NCI-H128 (cell line): ENCODE measurements around the gene VCAN.

Experiments used
- DNase-seq: peaks from one replicate; lab custom pipeline; 2025; ENCODE audit not compliant: unreplicated experiment; lab: John Stamatoyannopoulos, UW

VCAN gene

DNA sequence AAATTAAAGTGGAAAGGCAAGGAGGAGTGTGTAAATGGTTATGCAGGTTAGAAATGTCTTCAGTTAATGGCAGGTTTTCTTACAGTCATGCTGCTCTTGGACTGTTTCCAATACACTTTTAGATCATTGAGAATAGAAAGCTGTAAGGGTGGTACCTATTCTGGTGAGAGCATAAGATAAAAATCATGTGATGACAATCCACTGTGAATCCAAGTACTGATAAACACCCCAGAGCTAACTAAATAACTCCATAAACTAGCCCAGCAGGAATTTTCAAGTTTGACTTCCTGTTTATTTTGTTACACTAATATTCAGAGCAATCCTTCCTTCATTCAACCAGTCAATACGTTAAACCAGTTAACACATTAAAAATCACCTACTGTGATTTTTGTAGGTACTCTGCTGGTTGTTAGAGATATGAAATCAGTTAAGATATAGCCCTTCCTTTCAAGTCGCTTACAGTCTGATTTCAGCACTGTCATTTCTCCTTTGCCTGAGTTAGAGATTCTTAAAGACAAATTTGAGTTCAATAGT lies 22.6 kb downstream of the VCAN start:
- DNase-seq = no peak

- DNase-seq = no peak
Measured at GRCh38 chr5:83494666-83495065, 23.1 kb downstream of the VCAN start.

DNA sequence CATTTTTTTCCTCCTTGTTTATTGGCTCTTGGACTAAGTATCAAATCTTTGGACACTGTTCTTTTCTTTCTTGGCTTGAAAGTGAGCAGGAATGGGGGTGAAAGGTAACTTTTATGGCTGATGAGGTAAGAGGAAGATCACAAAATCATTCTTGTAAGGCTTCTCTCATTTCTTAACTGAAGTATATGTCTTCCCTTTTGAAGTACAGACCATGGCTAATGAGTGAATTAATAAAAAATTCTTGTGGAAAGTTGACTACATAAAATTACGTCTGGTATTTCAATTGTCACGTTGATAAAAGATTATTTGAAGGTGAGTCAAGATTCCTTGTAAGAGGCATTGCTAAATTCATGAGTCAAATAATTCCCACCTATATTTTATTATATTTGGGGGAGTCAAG lies 25.1 kb downstream of the VCAN start:
- DNase-seq = no peak

DNA sequence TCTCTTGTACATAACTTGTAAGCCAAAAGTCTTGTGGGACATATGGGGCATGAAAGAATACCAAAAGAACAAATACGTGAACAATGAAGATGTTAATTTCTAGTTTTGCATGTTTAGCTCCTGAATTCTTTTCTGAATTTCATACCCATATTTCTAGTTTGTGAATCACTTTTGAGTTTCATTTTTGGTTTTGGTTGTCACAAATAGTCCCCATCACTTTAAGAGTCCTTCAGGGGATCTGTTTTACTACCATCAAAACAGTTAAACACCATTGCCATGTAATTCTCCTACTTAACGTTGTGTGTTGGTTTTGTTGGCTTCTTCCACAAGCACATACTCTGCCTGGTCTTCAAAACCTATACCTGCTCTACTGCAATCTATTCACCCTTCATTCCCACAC lies 27.0 kb downstream of the VCAN start:
- no peak for DNase-seq

DNA sequence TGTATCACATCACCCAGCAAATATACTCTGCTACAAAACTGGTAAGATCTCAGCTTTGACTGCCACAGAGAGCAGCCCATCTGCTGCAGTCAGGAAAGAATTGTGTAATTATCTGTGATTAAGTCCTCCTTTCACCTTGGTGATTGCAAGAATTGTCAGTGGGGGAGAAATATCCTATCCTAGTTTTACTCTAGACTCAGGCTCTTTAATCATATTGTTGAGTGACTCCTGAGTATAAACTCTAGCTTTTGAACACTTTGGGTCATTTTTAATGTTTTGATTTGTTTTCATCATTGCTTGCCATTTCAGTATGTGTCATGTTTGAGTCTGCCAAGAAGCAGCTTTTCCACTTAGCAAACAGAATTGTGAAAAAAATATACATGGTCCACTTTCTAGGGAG lies 32.1 kb downstream of the VCAN start:
- DNase-seq = no peak

GRCh38 chr5:83507431-83507830 lies 35.9 kb downstream of the VCAN start:
- no peak for DNase-seq

- DNase-seq = no peak
Measured at GRCh38 chr5:83509540-83509939, 38.0 kb downstream of the VCAN start.

DNA sequence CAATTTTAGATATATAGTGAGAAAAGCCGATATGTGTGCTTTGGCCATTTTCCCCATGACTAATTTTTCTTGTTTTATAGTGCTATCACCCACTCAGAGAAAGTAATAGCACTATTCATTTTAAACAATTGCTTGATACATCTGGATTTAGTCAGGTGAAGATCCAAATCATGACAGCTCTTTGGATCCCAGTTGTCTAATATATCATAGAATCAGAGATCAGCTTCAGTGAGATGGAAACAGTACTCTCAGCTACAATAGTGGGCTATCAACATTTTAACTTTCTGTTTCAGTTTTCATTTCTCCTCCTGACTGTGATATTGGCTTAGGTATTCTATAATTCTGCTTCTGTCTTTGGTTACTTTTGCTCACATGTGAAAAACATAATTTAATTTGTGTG lies 38.7 kb downstream of the VCAN start:
- no peak for DNase-seq

GRCh38 chr5:83512061-83512745 lies 40.7 kb downstream of the VCAN start:
- DNase-seq = no peak

DNA sequence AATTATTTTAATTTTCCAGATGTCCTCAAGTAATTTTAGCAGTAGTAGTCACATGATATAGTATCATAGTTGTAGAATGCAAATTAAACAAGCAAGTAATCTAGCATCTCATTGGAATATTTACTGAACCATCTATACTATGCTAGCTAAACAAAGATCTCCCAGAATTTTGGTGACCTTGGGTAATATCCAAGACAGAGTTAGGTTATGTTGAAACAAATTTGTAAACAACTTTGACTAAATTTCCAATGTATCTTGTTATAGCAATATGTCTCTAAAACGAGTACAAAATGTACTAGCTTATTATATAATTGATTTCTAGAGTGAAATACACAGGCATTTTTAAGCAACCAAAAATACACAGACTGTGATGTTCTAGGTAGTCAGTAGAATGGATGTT lies 41.5 kb downstream of the VCAN start:
- no peak for DNase-seq

DNA sequence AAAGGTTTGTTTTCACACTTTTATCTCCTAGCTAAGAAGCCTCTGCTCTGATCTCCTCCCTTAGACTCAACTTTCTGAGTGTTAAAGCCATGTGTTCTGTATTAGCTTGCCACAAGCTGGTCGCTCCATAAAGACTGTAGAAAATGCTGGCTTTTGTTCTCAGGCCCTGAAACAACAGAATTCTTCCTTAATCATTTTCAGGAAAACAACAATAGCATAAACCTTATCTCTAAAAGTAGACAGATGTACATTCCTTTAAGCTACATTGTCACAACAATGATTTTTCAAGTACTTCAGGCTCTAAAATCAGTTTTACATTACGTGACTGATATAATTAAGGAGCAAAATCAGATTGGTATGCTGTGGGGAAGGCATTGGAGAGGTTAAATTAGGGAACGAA lies 41.9 kb downstream of the VCAN start:
- no peak for DNase-seq

- DNase-seq = no peak
Measured at GRCh38 chr5:83516377-83516776, 44.8 kb downstream of the VCAN start.

DNA sequence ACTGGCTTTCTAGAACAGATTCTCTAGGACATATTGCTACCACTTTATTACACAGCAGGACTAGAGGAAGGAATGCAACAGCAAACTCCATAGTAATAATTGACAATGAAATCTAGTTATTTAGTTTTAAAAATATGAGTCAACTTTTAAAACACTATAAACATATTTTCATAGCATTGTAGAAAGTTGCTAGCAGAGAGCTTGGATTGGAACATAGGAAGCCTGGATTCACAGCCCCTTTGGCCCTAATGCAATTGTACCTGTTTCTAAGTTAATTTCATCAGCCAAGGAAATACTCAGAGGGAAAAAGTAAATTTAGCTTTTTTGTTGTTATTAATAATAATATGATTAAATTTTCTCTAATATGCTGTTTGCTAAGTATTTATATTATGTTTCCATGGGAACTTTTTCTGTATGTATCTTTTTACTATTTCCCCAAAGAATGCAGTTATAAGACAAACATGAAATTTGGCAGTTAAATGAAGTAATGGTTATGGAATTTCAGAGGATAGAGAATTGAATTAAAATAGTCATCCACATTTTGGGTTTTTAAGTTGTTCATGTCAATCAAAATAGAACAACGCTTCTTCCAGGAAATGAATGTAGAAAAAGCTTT lies 45.6 kb downstream of the VCAN start:
- DNase-seq = no peak

- DNase-seq = no peak
Measured at GRCh38 chr5:83517688-83518085, 46.1 kb downstream of the VCAN start.

DNA sequence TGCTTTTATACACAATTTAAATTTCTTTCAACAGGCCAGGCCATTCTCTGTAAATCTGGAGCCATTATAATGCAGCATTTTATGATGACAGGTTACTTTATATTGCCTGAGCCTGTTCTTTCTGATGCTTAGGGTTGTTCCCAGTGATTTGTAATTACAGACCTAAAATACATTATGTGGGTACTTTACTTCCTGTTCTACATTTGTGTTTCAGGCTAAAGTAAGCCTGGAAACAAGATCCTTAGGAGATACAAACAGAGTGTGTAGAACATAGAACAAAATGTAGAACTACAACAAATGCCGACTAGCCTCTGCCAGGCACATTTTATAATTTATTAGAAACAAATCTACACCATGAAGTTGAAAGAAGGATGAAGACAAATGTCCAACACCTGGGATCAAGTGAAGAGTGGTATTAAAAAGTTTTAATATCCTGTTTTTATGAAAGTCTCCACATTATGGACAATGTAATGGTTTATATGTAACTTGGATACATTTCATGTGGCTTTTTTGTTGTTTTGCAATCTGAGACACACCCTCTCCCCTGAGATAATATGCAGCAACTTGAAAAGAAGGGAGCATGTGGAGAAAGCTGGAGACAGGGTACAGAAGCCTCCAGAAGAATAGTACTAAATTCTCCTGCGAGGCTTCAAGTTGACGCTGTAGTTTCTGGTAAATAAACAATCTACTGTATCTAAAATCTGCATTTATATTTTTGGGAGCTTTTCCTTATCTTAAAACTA lies 46.9 kb downstream of the VCAN start:
- DNase-seq = no peak

DNA sequence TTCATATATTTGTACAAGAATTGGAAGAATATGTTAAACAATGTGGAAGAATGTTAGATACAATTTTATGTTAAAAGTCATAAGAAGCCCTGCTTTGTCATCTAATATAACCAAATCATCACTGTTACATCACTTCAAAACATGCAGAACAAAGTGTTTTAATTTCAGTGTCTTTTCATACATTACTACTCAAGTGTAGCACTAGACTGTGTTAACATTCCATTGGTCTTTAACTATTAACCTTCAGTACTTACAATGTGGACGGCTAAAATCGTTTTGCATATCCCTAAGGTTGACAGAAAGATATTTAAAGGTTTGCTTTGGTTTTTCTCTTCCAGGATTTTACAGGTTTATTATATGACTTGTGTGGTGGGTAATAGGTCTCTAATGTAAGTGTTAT lies 50.9 kb downstream of the VCAN start:
- DNase-seq = no peak

DNA sequence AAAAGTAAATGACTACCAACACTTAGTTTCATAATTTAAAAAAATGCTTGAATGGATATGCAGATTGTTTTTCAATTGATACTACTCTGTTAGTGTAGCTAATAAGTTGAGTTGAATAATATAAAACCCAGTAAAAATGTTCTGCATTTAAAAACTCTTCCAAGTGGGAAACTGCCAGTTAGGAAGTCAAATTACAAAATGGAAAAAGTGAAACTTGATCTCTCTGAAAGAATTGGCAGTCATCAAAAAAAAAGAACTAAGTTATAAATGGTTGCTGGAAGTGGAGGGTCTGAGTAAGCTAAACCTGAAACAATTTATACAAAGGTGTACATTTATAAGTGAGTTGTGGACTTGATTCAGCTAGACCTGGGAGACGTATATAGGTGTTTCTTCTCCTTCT lies 52.4 kb downstream of the VCAN start:
- DNase-seq = no peak

DNA sequence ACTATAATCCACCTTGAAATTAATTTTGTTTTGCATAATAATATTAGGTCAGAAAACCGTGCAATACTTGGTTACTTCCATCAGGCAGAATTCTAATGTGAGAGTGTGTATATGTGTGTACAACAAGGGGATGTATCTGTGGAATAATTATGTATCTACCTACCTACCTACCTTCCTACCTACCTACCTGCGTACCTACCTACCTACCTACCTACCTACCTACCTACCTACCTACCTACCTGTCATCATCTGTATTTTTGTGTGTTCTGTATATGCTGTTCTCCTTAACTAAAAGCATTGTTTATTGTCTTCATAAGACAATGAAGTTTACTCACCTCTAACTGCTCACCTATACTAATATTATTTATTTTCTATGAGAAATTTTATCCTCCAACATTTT lies 52.8 kb downstream of the VCAN start:
- DNase-seq = no peak

GRCh38 chr5:83524991-83525390 lies 53.4 kb downstream of the VCAN start:
- DNase-seq = no peak

GRCh38 chr5:83526289-83526688 lies 54.7 kb downstream of the VCAN start:
- DNase-seq = no peak

DNA sequence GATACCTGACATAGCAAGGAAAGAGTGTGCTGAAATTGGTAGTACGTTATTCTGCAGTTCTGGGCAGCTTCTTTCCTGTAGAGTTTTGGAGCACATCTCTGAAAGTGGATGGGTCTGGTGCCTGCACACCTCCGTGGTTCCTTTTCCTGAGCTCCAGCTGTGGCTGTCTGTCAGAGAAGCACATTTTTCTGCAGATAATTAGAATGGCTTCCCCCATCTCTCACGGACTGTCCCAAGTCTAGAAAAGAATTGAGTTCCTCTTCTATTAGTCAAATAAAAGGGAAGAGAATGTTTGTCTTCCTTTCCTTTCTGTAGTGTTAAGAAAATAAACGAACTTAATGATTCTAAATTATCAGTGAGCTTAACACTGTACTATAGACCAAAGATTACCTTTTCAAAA lies 55.7 kb downstream of the VCAN start:
- DNase-seq = no peak

DNA sequence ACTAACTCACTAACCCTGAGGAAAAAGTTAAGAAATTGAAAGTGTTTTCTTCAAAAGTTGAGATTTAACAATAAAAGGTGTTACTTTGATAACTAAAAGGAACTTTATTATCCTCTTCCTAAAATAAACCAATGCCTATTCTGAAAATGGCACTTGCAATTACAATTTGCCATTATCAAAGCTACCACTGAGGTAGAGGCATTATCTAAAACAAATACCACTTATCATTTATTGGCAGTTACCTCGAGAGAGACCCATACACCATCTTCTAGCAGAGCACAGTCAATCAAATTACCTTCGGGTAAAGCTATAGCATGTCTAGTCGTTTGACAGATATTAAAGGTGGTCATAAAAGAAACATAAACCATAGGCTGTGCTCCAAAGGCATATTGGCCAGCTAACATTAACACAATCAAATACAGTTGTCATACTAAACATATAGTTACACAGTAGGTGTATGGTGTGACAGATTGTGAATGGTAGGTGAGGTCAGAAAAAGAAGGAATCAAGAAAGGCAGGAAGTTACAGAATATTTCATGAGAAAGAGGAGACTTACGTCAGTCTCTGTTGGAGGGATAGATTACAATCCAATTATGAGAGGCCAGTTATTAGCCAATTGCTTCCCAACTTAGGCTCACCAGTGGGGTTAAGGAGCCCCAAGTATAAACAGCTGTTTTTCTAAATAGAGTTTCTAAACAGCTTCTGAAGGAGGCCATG lies 56.3 kb downstream of the VCAN start:
- DNase-seq = no peak
